ENCODE measurements around the gene C6orf47.

Gene C6orf47

GRCh38 chr6:31636698-31637596 is 23.6 kb downstream of the C6orf47 start:
- ChIA-PET POLR2A (interaction anchor here (0.6 to 3.1 kb wide), 4 partner anchors 15 to 27 kb away, joined by 3 to 16 read pairs (median 6); partner anchors contain the start of genes BAG6 and PRRC2A), CTCF (interaction anchor here (2.6 kb wide), 1 partner anchor 11 kb away, joined by 11 read pairs; no protein-coding TSS in a partner anchor)
- no peak for DNase-seq (ENCODE audit: low read depth, low spot score)
- TF ChIP-seq, protein P1, sequence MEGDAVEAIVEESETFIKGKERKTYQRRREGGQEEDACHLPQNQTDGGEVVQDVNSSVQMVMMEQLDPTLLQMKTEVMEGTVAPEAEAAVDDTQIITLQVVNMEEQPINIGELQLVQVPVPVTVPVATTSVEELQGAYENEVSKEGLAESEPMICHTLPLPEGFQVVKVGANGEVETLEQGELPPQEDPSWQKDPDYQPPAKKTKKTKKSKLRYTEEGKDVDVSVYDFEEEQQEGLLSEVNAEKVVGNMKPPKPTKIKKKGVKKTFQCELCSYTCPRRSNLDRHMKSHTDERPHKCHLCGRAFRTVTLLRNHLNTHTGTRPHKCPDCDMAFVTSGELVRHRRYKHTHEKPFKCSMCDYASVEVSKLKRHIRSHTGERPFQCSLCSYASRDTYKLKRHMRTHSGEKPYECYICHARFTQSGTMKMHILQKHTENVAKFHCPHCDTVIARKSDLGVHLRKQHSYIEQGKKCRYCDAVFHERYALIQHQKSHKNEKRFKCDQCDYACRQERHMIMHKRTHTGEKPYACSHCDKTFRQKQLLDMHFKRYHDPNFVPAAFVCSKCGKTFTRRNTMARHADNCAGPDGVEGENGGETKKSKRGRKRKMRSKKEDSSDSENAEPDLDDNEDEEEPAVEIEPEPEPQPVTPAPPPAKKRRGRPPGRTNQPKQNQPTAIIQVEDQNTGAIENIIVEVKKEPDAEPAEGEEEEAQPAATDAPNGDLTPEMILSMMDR (IDR thresholded peaks at IDR 0.05; ENCODE audit: insufficient read depth, low read length, missing control alignments), result no peak
- H3K4me3 ChIP-seq (ENCODE audit: low read depth, low read length), result no peak overlapping the region

GRCh38 chr6:31634969-31635575 is 25.5 kb downstream of the C6orf47 start:
- CTCF ChIA-PET, result interaction anchor here (0.9 to 2.6 kb wide), 4 partner anchors 9 to 37 kb away, joined by 3 to 11 read pairs (median 4); no protein-coding TSS in a partner anchor

DNA sequence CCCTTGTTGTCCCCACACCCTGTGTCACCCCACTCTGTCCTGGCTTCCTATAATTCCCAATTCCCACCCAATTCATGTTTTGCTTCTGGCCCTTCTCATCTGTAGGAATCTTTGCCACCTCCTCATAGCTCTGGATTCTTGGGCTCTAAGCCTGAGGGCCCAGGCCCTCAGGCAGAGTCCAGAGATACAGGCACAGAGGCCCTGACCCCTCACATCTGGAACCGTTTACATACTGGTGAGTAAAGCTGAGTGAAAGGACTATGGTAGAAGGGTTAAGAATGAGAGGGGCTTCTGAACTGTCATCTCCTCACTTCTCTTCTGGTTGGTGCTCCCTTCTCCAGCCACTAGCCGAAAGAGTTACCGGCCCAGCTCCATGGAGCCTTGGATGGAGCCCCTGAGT is 26.4 kb downstream of the C6orf47 start:
- POLR2A ChIA-PET, result interaction anchor here (0.6 to 1.2 kb wide), 3 partner anchors 12 to 1741 kb away, joined by 3 to 6 read pairs (median 4); no protein-coding TSS in a partner anchor
- TF ChIP-seq, protein P1 (IDR thresholded peaks at IDR 0.05; ENCODE audit: insufficient read depth, low read length, missing control alignments), result no peak
- no peak overlapping the region for H3K4me3 ChIP-seq (ENCODE audit: low read depth, low read length)
- CTCF ChIA-PET, result interaction anchor here (0.7 to 2.0 kb wide), 4 partner anchors 10 to 36 kb away, joined by 3 to 5 read pairs (median 4); no protein-coding TSS in a partner anchor
- no peak for DNase-seq (ENCODE audit: low read depth, low spot score)

More at GRCh38 chr6:31634969-31635575, 25.5 kb downstream of the C6orf47 start:
- H3K4me3 ChIP-seq (ENCODE audit: low read depth, low read length), result no peak overlapping the region
- POLR2A ChIA-PET, result interaction anchor here (0.7 to 1.4 kb wide), 5 partner anchors 9 to 97 kb away, joined by 3 to 6 read pairs (median 3); partner anchors contain the start of gene BAG6
- DNase-seq (ENCODE audit: low read depth, low spot score), result no peak
- TF ChIP-seq, protein P1 (IDR thresholded peaks at IDR 0.05; ENCODE audit: insufficient read depth, low read length, missing control alignments), result no peak

DNA sequence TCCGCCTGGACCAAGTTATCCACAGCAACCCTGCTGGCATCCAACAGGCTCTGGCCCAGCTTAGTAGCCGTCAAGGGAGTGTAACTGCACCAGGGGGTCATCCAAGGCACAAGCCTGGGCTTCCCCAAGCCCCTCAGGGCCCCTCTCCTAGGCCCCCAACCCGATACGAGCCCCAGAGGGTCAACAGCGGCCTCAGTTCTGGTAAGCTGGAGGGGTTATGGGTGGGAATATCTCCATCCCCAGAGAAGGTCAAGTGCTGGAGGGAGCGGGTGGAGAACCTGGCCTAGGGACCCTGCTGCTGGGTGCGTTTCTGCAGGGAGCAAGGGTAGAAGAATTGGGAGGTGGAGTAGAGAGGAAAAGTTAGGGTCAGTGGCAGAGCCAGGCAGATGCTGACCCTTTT is 27.1 kb downstream of the C6orf47 start:
- no peak for DNase-seq (ENCODE audit: low read depth, low spot score)
- H3K4me3 ChIP-seq (ENCODE audit: low read depth, low read length), result no peak overlapping the region
- ChIA-PET CTCF (interaction anchor here (0.7 to 2.0 kb wide), 5 partner anchors 10 to 35 kb away, joined by 3 to 5 read pairs (median 3); no protein-coding TSS in a partner anchor), POLR2A (no interaction called here)
- TF ChIP-seq, protein P1 (IDR thresholded peaks at IDR 0.05; ENCODE audit: insufficient read depth, low read length, missing control alignments), result no peak

DNA sequence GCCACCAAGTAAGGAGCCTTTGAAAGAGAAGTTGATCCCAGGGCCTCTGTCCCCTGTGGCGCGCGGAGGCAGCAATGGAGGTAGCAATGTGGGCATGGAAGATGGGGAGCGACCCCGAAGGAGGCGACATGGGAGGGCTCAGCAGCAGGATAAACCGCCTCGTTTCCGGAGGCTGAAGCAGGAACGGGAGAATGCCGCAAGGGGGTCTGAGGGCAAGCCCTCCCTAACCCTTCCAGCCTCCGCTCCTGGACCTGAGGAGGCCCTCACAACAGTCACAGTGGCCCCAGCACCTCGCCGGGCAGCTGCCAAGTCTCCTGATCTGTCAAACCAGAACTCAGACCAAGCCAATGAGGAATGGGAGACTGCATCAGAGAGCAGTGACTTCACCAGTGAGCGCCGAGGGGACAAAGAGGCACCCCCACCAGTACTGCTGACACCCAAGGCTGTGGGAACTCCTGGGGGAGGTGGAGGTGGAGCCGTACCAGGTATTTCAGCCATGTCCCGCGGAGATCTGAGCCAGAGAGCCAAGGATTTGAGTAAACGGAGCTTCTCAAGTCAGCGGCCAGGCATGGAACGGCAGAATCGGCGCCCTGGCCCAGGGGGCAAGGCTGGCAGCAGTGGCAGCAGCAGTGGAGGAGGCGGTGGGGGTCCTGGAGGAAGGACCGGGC is 28.2 kb downstream of the C6orf47 start:
- ChIA-PET CTCF (interaction anchor here (0.8 kb wide), 1 partner anchor 33 kb away, joined by 3 read pairs; no protein-coding TSS in a partner anchor), POLR2A (no interaction called here)
- no peak for DNase-seq (ENCODE audit: low read depth, low spot score)
- TF ChIP-seq, protein P1 (IDR thresholded peaks at IDR 0.05; ENCODE audit: insufficient read depth, low read length, missing control alignments), result no peak
- H3K4me3 ChIP-seq (ENCODE audit: low read depth, low read length), result no peak overlapping the region

All from AG04449 (cell line).